HG03378 (cell line): ENCODE data around the gene ZFAND3.
"Not testable (repeated sequence)": the region's sequence is repeated elsewhere in the genome, so short reads cannot be mapped to it uniquely, and the experiment has no call there.

ENCODE experiments used
- ATAC-seq: cut with Tn5 transposase; IDR thresholded peaks from one replicate; pipeline ENCODE4 v1.9.1; 2021; ENCODE audit warnings: mild to moderate bottlenecking, moderate library complexity; ENCODE audit not compliant: unreplicated experiment

ZFAND3 gene

GRCh38 chr6:38114976-38115625 lies 295.6 kb downstream of the ZFAND3 start:
- no peak for ATAC-seq

GRCh38 chr6:38115626-38116008 lies 296.1 kb downstream of the ZFAND3 start:
- no peak for ATAC-seq

- ATAC-seq = no peak
Measured at GRCh38 chr6:38116248-38116647, 296.7 kb downstream of the ZFAND3 start.

DNA sequence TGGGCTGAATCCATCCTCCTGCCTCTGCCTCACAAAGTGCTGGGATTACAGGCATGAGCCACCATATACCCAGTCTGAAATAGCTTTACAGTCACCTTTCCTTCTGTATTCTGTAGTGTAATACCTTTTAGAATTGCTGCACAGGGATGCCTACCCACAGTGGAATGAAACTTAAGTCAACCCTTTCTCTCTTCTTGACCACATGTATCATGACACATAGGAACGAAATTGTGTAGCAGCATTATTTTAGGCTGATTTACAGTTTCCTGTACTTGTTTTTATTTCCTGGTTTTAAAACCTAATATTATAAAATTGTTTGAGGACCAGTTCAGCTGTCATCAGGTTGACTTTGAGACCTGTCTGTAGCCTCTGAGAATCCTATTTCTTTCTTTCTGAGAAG lies 297.8 kb downstream of the ZFAND3 start:
- no peak for ATAC-seq

GRCh38 chr6:38118791-38119365 lies 299.4 kb downstream of the ZFAND3 start:
- ATAC-seq = no peak

- ATAC-seq = no peak
Measured at GRCh38 chr6:38119516-38119915, 300.0 kb downstream of the ZFAND3 start.

DNA sequence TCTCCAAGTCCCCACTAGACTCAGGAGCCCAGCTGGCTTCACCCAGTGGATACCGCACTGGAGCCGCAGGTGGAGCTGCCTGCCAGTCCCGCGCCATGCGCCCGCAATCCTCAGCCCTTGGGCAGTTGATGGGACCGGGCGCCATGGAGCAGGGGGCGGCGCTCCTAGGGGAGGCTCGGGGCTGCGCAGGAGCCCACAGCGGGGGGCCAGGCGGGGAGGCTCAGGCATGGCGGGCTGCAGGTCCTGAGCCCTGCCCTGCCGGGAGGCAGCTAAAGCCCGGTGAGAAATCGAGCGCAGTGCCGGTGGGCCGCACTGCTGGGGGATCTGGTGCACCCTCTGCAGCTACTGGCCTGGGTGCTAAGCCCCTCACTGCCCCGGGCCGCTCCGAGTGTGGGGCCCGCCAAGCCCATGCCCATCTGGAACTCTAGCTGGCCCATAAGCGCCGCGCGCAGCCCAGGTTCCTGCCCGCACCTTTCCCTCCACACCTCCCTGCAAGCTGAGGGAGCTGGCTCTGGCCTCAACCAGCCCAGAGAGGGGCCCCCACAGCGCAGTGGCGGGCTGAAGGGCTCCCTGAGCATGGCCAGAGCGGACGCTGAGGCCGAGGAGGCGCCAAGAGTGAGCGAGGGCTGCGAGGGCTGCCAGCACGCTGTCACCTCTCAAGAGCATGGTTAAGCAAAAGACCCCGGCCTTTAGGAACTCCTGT lies 304.8 kb downstream of the ZFAND3 start:
- ATAC-seq = not testable (repeated sequence)

GRCh38 chr6:38127284-38127683 lies 307.8 kb downstream of the ZFAND3 start:
- no peak for ATAC-seq

- no peak for ATAC-seq
Measured at GRCh38 chr6:38131527-38131965, 312.0 kb downstream of the ZFAND3 start.

DNA sequence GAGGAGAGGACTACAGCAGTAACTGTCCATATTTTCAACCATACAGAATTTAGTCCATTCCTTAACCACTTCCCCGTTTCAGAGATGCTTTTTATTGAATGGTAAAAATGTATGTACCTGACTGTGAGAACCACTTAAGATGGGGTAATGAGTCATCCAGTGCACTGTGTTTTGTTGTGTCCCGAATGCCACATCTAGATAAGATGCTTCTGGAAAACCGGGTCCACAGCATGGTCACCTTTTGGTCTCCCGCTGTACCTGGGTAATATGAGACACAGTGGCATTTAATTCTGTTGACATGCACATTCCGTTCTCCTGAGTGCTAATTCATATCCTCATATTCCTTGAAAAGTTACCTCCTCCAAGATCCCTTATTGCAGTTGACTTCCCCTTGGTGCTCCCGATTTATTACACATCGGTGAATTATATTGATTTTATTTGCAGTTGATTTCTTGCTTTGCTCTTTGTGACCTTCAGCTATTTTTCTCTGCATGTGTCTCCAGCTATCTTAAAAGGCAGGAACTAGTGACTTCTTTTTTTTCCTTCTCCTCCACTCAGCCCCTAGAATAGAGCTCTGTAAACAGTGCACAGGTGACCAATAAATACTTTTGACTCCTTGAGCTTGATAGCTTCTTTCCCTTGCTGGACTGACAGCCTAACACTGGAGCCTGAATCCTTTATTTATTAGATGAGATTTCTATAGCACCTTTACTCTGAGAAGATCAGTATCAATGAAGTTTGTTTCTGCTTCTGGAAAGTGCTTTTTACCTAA lies 314.6 kb downstream of the ZFAND3 start:
- no peak for ATAC-seq

GRCh38 chr6:38134704-38135088 lies 315.2 kb downstream of the ZFAND3 start:
- no peak for ATAC-seq

DNA sequence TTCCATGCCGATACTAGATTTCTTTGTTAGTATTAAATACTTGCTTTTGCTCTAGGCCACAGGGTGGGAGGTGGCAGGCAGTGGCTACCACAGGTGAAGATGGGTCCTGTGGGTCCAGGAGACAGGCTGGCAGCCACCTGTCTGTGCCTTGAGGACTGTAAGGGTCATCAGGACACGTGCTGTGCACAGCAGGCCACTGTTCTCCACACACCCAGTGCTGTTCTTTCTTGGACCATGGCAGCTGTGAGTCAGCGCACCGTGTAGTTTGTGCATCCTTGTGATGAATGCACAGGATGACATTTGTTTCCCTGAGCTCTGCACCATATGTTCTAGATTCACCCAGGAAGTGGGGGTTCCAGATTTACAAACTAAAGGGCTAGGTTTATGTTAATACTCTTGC lies 317.0 kb downstream of the ZFAND3 start:
- no peak for ATAC-seq

- no peak for ATAC-seq
Measured at GRCh38 chr6:38137608-38138265, 318.2 kb downstream of the ZFAND3 start.

DNA sequence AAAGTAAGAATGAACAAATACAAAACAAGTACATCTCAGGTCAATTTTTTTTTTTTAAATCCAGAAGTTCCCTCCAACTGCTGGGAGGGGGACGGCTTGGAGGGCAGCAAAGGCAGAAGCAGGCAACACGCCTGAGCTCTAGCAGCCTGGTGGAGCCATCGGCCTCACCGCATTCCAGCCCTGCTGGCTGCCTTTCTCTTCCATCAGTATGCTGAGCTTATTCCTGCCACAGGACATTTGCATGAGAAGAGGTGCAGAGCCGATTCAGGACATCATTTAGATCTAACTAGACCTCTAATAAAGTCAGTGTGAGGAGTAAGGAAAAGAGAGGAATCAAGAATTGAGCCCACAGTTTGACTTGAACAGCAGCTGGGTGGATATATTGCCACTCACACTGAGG lies 318.8 kb downstream of the ZFAND3 start:
- ATAC-seq = no peak

GRCh38 chr6:38141085-38141484 lies 321.6 kb downstream of the ZFAND3 start:
- no peak for ATAC-seq

- ATAC-seq = no peak
Measured at GRCh38 chr6:38141716-38142115, 322.2 kb downstream of the ZFAND3 start.

DNA sequence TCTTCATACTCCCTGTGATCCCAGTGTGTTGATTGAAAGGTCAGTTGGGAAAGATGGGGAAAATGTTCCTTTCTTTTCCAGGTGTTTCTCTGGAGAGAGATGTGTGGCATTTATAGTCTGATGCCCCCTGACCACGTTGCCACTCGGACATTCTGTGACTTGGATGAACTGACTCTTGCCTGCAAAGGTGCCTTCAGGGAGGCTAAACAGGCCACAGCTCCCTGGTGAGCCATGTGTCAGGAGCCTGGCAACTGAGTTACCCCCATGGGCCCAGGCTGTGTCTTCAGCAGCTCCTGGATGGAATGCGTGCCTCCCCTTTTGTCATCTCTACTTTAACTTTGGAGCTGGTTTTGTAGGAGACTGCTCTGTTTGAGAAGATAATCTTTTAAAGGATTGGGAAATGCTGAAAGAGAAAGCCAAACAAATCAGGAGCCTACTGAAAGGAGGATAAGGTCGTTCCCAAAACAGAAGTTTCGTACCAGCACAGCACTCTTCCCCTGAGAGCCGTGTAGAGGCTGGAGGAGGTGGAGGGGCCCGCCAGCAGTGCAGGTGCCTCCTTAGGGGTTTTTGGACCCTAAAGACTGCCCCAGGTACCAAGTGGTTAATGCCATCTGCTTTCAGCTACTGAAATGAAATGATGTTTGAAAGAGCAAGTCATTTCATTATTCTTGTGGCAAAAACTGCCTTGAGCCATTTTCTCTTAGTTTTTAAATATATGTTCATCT lies 322.8 kb downstream of the ZFAND3 start:
- no peak for ATAC-seq

DNA sequence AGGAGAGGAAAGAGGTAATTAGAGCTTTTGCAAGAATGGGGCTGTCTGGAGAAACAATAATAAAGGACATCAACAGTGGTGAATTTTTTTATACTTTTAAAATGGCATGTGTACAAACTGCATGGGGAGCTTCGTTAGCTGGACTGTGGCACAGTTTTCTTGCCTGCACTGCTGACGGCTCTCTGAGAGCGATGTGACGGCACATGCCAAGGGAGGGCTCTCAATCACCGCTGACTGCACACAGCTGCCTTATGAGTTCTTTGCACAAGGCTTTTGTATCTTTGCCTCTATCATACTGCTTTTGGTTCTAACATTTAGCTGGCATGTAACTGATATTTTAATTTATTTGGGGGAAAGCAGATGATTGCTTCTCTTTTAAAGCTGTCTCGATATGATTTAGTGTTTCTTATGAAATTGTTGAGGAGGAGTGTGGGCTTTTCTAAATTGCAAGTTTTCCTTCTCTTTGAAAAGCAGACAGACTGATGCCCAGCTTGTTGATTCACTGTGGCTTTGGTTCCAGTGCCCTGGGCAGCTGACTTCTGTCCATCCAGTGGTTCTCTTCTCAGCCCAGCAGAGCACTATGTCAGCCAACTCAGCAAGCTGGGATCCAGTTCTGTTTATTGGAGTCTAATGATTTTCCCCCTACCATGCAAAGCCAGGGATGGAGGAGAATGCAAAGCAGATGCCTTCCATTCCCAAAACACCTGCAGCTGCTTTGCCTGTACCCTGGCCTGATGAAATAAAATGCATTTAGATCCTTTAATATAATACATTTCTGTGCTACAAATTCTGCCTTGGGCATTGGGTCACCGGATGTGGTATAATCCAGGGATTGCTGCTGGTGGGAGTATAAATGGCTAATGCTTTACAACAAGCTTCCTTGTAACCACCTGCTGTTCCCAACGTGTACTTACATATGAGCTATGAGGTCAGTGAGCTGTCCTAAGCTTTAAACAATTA lies 323.9 kb downstream of the ZFAND3 start:
- ATAC-seq = no peak

- no peak for ATAC-seq
Measured at GRCh38 chr6:38144365-38144945, 324.9 kb downstream of the ZFAND3 start.
